ENCODE data around the gene GTPBP10.

Gene GTPBP10

DNA sequence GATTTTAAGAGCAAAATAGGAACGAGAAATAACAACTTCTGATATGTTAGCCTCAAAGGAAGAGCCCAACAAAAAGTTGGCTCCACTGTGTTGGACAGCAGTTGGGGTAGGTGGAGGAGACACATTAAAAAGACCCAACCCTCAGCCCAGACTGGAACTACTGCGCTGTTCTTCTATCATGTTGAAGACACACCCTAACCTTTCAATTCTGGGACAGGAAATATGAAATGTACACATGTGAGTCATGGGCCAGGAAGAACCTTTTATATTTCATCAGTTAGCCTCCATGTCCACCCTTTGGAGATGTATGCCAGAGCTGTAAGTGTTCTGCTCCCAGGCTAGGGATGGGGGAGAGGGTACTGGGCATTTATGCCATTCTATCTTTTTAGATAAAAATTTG lies 78.9 kb downstream of the GTPBP10 start:
- no peak for DNase-seq (ENCODE audit: low read depth)
- H3K4me3 ChIP-seq (ENCODE audit: low read depth, low read length) = no peak overlapping the region
- TF ChIP-seq, protein P1, sequence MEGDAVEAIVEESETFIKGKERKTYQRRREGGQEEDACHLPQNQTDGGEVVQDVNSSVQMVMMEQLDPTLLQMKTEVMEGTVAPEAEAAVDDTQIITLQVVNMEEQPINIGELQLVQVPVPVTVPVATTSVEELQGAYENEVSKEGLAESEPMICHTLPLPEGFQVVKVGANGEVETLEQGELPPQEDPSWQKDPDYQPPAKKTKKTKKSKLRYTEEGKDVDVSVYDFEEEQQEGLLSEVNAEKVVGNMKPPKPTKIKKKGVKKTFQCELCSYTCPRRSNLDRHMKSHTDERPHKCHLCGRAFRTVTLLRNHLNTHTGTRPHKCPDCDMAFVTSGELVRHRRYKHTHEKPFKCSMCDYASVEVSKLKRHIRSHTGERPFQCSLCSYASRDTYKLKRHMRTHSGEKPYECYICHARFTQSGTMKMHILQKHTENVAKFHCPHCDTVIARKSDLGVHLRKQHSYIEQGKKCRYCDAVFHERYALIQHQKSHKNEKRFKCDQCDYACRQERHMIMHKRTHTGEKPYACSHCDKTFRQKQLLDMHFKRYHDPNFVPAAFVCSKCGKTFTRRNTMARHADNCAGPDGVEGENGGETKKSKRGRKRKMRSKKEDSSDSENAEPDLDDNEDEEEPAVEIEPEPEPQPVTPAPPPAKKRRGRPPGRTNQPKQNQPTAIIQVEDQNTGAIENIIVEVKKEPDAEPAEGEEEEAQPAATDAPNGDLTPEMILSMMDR (IDR thresholded peaks at IDR 0.05; ENCODE audit: low read depth, low read length, missing control alignments) = no peak

DNA sequence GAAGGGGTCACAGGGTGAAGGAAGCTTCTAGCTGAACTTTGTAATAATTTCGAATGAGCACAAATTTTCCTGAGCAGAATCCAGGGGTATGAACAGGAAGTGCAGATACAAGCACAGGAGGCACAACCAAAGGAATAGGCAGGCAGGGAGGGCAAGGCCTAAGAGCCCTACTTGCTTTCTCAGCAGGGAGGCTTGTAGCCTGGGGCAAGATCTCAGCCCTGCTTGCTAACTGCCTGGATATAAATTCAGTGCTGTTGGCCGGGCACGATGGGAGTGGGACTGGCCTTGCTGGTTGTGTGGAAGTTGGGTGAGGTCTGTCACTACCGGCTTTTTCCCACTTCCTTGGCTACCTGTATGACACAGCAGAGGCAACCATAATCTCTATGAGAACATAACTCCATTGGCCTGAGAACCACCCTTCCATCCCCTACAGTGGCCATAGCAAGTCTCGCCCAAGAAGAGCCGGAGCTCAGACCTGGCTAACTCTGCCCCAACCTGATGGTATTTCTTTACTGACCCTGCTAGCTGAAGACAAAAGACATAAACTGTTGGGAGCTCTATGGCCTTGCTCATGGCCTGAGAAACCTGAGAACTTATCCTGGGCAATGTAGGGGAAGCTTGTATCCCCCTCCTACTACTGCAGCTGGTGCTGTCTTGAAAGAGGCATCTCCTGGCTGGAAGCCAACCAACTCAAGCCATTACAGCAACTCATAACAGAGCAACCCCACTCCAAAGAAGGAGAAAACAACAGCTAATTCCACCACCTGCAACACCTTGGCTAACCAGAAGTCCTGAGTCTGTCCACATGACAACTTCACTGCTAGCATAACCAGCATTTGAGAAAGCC lies 84.3 kb downstream of the GTPBP10 start:
- no peak overlapping the region for H3K4me3 ChIP-seq (ENCODE audit: low read depth, low read length)
- DNase-seq (ENCODE audit: low read depth) = no peak
- TF ChIP-seq, protein P1 (IDR thresholded peaks at IDR 0.05; ENCODE audit: low read depth, low read length, missing control alignments) = no peak

DNA sequence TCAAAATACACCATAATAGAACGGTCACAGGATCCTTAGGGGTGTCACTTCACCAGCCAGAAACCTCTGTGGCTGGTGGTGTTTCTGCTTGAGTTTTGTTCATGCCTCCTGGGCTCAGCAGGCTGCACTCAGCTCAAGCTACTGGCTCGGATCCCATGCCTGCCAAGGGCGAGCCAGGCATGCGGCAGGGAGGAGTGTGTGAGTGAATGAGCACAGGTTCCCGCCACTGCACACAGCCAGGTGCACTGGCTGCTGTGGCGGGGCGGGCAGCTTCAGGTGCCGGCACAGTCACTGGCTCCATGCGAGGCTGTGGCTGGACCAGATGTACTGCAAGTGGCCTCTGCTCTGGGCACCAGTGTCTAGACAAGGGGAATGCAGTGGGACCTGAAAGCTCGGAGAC lies 86.2 kb downstream of the GTPBP10 start:
- TF ChIP-seq, protein P1 (IDR thresholded peaks at IDR 0.05; ENCODE audit: low read depth, low read length, missing control alignments) = no peak
- H3K4me3 ChIP-seq (ENCODE audit: low read depth, low read length) = no peak overlapping the region
- DNase-seq (ENCODE audit: low read depth) = no peak

DNA sequence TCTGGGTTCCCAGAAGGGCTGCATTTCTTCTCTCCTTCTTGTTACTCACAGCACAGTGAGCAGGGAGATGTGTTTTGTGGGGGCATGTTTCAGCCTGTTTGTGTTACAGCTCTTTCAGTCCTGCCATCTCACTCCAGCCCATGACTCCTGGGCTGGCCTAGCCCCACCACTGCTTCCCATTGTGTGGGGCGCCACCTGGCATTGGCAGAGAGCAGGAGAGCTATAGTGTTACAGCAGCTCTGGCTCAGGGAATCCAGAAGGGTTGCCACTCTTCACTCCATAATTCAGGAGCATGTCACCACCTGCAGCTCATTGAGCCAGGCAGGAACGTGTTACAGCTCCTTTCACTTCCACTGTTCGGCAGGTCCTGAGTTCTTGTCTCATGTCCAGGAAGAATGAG lies 86.7 kb downstream of the GTPBP10 start:
- H3K4me3 ChIP-seq (ENCODE audit: low read depth, low read length) = no peak overlapping the region
- TF ChIP-seq, protein P1 (IDR thresholded peaks at IDR 0.05; ENCODE audit: low read depth, low read length, missing control alignments) = no peak
- DNase-seq (ENCODE audit: low read depth) = no peak

All from GM12864 (cell line).